WTC11 (cell line): Measurements from ENCODE around the gene CNOT6L. TPM values are rescaled to one million over a fixed set of nuclear protein-coding genes. Genes with fewer than 3 reads are reported as not detected.

ENCODE experiments used
- ATAC-seq: fragments of 200-7000 bp; cut with Tn5 transposase; 2 replicates; pipeline ENCODE4 v1.10.0; 2021; ENCODE audit warnings: mild to moderate bottlenecking, moderate library complexity
- CTCF ChIA-PET: fragments of 300-600 bp; sonication (Branson Sonifier 250); formaldehyde crosslinking; loops from one replicate; lab custom pipeline; 2021; ENCODE audit warnings: antibody characterized with exemption; lab: Charles Lee
- POLR2A ChIA-PET: fragments of 350-600 bp; sonication (Branson Sonifier 250); formaldehyde crosslinking; loops from one replicate; lab custom pipeline; 2021; ENCODE audit warnings: antibody characterized with exemption; lab: Charles Lee
- DNase-seq: peaks from one replicate; pipeline ENCODE4 v3.0.0; 2021; ENCODE audit warnings: low spot score
- H3K27ac Mint-ChIP-seq: 2 replicates; pipeline ENCODE4 v1.8.0; 2021; ENCODE audit warnings: mixed read lengths
- H3K27me3 Mint-ChIP-seq: 2 replicates; pipeline ENCODE4 v1.8.0; 2021; ENCODE audit warnings: low read depth, mild to moderate bottlenecking, moderate library complexity, mixed read lengths
- H3K36me3 Mint-ChIP-seq: 2 replicates; pipeline ENCODE4 v1.8.0; 2021; ENCODE audit warnings: mixed read lengths
- H3K4me1 Mint-ChIP-seq: 2 replicates; pipeline ENCODE4 v1.8.0; 2022; ENCODE audit warnings: mixed read lengths
- H3K4me3 Mint-ChIP-seq: 2 replicates; pipeline ENCODE4 v1.8.0; 2021; ENCODE audit warnings: mild to moderate bottlenecking, moderate library complexity, mixed read lengths
- H3K9me3 Mint-ChIP-seq: 2 replicates; pipeline ENCODE4 v1.8.0; 2021; ENCODE audit warnings: mixed read lengths
- ATF1 ChIP-seq: sonication (generic); formaldehyde crosslinking; IDR thresholded peaks from 2 replicates; pipeline ENCODE4 v1.8.1; 2023; ENCODE audit warnings: mild to moderate bottlenecking, moderate library complexity, missing genetic modification reagents
- ATF3 ChIP-seq: sonication (generic); formaldehyde crosslinking; conservative IDR thresholded peaks from 2 replicates; pipeline ENCODE4 v1.8.1; 2022; ENCODE audit warnings: mild to moderate bottlenecking, missing genetic modification reagents
- CREB1 ChIP-seq: sonication (generic); formaldehyde crosslinking; IDR thresholded peaks from 2 replicates; pipeline ENCODE4 v1.8.0; 2023; ENCODE audit warnings: mild to moderate bottlenecking, missing genetic modification reagents
- CTCF ChIP-seq: fragments of 200-600 bp; IDR thresholded peaks from 2 replicates; pipeline ENCODE4 v1.8.0; 2022; ENCODE audit warnings: antibody characterized with exemption
- E2F4 ChIP-seq: sonication (generic); formaldehyde crosslinking; IDR thresholded peaks from 2 replicates; pipeline ENCODE4 v1.8.1; 2022; ENCODE audit warnings: low read depth, mild to moderate bottlenecking, moderate library complexity, missing genetic modification reagents, borderline replicate concordance
- ERG ChIP-seq: fragments of 250-450 bp; sonication (Bioruptor Pico); IDR thresholded peaks from 2 replicates; pipeline ENCODE4 v1.8.0; 2021; ENCODE audit warnings: mild to moderate bottlenecking
- ETV6 ChIP-seq: sonication (generic); formaldehyde crosslinking; IDR thresholded peaks from 2 replicates; pipeline ENCODE4 v1.8.1; 2022; ENCODE audit warnings: mild to moderate bottlenecking, missing genetic modification reagents
- FOXJ3 ChIP-seq: sonication (generic); formaldehyde crosslinking; IDR thresholded peaks from 2 replicates; pipeline ENCODE4 v1.9.0; 2021; ENCODE audit warnings: missing genetic modification reagents, mild to moderate bottlenecking, borderline replicate concordance
- IRF1 ChIP-seq: sonication (generic); formaldehyde crosslinking; IDR thresholded peaks from 2 replicates; pipeline ENCODE4 v1.8.0; 2023; ENCODE audit warnings: missing genetic modification reagents
- JUN ChIP-seq: sonication (generic); formaldehyde crosslinking; IDR thresholded peaks from 2 replicates; pipeline ENCODE4 v1.8.0; 2023; ENCODE audit warnings: mild to moderate bottlenecking, missing genetic modification reagents
- KAT7 ChIP-seq: sonication (generic); formaldehyde crosslinking; IDR thresholded peaks from 2 replicates; pipeline ENCODE4 v1.8.1; 2023; ENCODE audit warnings: missing genetic modification reagents, mild to moderate bottlenecking, borderline replicate concordance
- NR3C1 ChIP-seq: sonication (generic); formaldehyde crosslinking; conservative IDR thresholded peaks from 2 replicates; pipeline ENCODE4 v1.8.1; 2023; ENCODE audit warnings: low read depth, mild to moderate bottlenecking, missing genetic modification reagents
- RORB ChIP-seq: fragments of 250-450 bp; sonication (Bioruptor Pico); IDR thresholded peaks from 2 replicates; pipeline ENCODE4 v1.9.0; 2021; ENCODE audit warnings: mild to moderate bottlenecking
- SMAD3 ChIP-seq: sonication (generic); formaldehyde crosslinking; IDR thresholded peaks from 2 replicates; pipeline ENCODE4 v1.8.0; 2022; ENCODE audit warnings: missing genetic modification reagents, mild to moderate bottlenecking, borderline replicate concordance
- SMAD4 ChIP-seq: sonication (generic); formaldehyde crosslinking; IDR thresholded peaks from 2 replicates; pipeline ENCODE4 v1.8.0; 2022; ENCODE audit warnings: mild to moderate bottlenecking, missing genetic modification reagents
- TEAD4 ChIP-seq: sonication (generic); formaldehyde crosslinking; IDR thresholded peaks from 2 replicates; pipeline ENCODE4 v1.8.0; 2022; ENCODE audit warnings: mild to moderate bottlenecking, missing genetic modification reagents
- USF1 ChIP-seq: sonication (generic); formaldehyde crosslinking; IDR thresholded peaks from 2 replicates; pipeline ENCODE4 v1.8.0; 2022; ENCODE audit warnings: mild to moderate bottlenecking, missing genetic modification reagents
- USF2 ChIP-seq: sonication (generic); formaldehyde crosslinking; IDR thresholded peaks from 2 replicates; pipeline ENCODE4 v1.8.1; 2023; ENCODE audit warnings: mild to moderate bottlenecking, missing genetic modification reagents, moderate library complexity
- ZMAT4 ChIP-seq: fragments of 250-450 bp; sonication (Bioruptor Pico); IDR thresholded peaks from 2 replicates; pipeline ENCODE4 v1.9.0; 2021; ENCODE audit warnings: mild to moderate bottlenecking
- ZNF219 ChIP-seq: sonication (generic); formaldehyde crosslinking; IDR thresholded peaks from 2 replicates; pipeline ENCODE4 v1.8.0; 2023; ENCODE audit warnings: missing genetic modification reagents, mild to moderate bottlenecking, borderline replicate concordance
- total RNA-seq: library from RNA; stranded (reverse); gene quantifications from 3 replicates; pipeline ENCODE4 v1.2.3, GENCODE V29; 2021

The CNOT6L gene
- total RNA-seq, 1 experiment from 2014 or later: 21.6 TPM

- TF ChIP-seq ATF1: no peak
- no peak for TF ChIP-seq ERG
- no peak for TF ChIP-seq JUN (CRISPR knock-in tag)
Observed at GRCh38 chr4:77751764-77752163, 67.4 kb downstream of the CNOT6L start (continued).

- Mint-ChIP-seq H3K36me3 (0 out of 2 replicates have a peak, but pooled peaks cover 2% of the 10 kb centered on the region), H3K27ac (no peak overlapping the region), H3K4me1 (no peaks in the 10 kb centered on the region), H3K9me3 (peaks cover 4% of the 10 kb centered on the region; the same call in 1 of the 2 replicates), H3K27me3 (no peaks in the 10 kb centered on the region), H3K4me3 (no peak overlapping the region)
- no peak for TF ChIP-seq ATF3
- TF ChIP-seq SMAD4 (CRISPR knock-in tag): no peak
- TF ChIP-seq ERG: no peak
- TF ChIP-seq KAT7: no peak
- no peak for DNase-seq
- ChIA-PET CTCF (no interaction called here), POLR2A (no interaction called here)
- no peak for ATAC-seq
Observed at GRCh38 chr4:77745792-77746191, 73.4 kb downstream of the CNOT6L start.

GRCh38 chr4:77742054-77742453, 77.1 kb downstream of the CNOT6L start:
- no peaks in the 10 kb centered on the region for H3K36me3 Mint-ChIP-seq
- H3K27me3 Mint-ChIP-seq: no peaks in the 10 kb centered on the region
- ChIA-PET POLR2A (no interaction called here), CTCF (no interaction called here)
- no peak overlapping the region for H3K4me3 Mint-ChIP-seq
- H3K4me1 Mint-ChIP-seq: no peaks in the 10 kb centered on the region
- H3K9me3 Mint-ChIP-seq: no peaks in the 10 kb centered on the region
- H3K27ac Mint-ChIP-seq: no peak overlapping the region
- TF ChIP-seq NR3C1 (CRISPR knock-in tag) (no peak), CREB1 (no peak), CTCF (no peak), FOXJ3 (no peak), ZNF219 (CRISPR knock-in tag) (no peak)
- ATAC-seq (no peak), DNase-seq (no peak)

- H3K27ac Mint-ChIP-seq: no peak overlapping the region
- TF ChIP-seq ETV6 (CRISPR knock-in tag) (no peak), USF2 (CRISPR knock-in tag) (no peak), ZMAT4 (CRISPR knock-in tag) (no peak), E2F4 (CRISPR knock-in tag) (no peak), IRF1 (no peak), RORB (no peak), USF1 (no peak), SMAD3 (no peak), TEAD4 (CRISPR knock-in tag) (no peak)
Observed at GRCh38 chr4:77740480-77740879, 78.7 kb downstream of the CNOT6L start.

More at GRCh38 chr4:77740480-77740879, 78.7 kb downstream of the CNOT6L start:
- ChIA-PET POLR2A (no interaction called here), CTCF (no interaction called here)
- Mint-ChIP-seq H3K27me3 (no peaks in the 10 kb centered on the region), H3K9me3 (no peaks in the 10 kb centered on the region), H3K4me1 (no peaks in the 10 kb centered on the region; the same call in 1 of the 2 replicates), H3K36me3 (no peaks in the 10 kb centered on the region), H3K4me3 (no peak overlapping the region)
- ATAC-seq (no peak), DNase-seq (no peak)
